PFSK-1 (cell line): ENCODE data around the gene NYAP2.

Source experiments
- FOXP2 ChIP-seq: optimal IDR thresholded peaks from 2 replicates; pipeline ENCODE3; 2011; ENCODE audit warnings: borderline replicate concordance, control low read depth, inconsistent platforms; ENCODE audit not compliant: insufficient read depth; ENCODE audit errors: extremely low read length, extremely low read depth
- POLR2AphosphoS5 ChIP-seq: IDR thresholded peaks from 2 replicates; pipeline ENCODE4 v1.6.1; 2012; ENCODE audit warnings: low read depth, mild to moderate bottlenecking, control low read depth, low read length, moderate library complexity
- REST ChIP-seq, 2 experiments: IDR thresholded peaks; 2 replicates each; pipeline versions ENCODE4 v1.6.1 to v1.8.0; 2011 to 2012; ENCODE audit warnings: low read depth in 2 of 2, low read length in 2 of 2, control low read depth in 1 of 2, inconsistent platforms in 1 of 2, mild to moderate bottlenecking in 1 of 2, moderate library complexity in 1 of 2; ENCODE audit not compliant: insufficient read depth in 1 of 2
- SIN3A ChIP-seq: IDR thresholded peaks from 2 replicates; pipeline ENCODE4 v1.6.1; 2012; ENCODE audit warnings: mild to moderate bottlenecking, low read length, moderate library complexity, borderline replicate concordance; ENCODE audit not compliant: insufficient read depth
- TAF1 ChIP-seq: IDR thresholded peaks from 2 replicates; pipeline ENCODE4 v1.6.1; 2012; ENCODE audit warnings: low read length, control low read depth, borderline replicate concordance; ENCODE audit not compliant: insufficient read depth

The NYAP2 gene

DNA sequence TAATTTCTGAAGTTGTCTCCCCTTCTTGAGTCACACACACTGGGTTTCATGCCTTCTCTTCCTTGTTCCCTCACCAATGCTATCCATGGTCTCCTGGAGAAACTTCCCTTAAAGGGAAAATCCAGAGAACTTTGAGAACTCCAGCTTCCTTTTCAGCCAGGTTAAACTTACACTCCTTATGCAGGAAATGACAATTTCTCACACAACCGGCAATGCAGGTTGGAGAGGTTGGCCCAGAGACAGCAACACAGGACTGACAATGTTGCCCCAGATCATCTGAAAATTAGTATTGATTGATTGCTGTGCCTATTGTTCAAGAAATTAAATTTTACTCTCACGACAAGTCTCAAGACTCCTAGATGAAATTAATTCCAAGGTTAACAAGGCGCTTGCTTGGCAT is 292.2 kb downstream of the NYAP2 start:
- no peak for TF ChIP-seq REST (IDR thresholded peaks at IDR 0.05; ENCODE audit: insufficient read depth in 1 of 2, low read depth in 2 of 2, low read length in 2 of 2)
- no peak for TF ChIP-seq FOXP2
- no peak for TF ChIP-seq POLR2AphosphoS5
- TF ChIP-seq TAF1: no peak
- no peak for TF ChIP-seq SIN3A

GRCh38 chr2:225693259-225693658 is 293.7 kb downstream of the NYAP2 start:
- no peak for TF ChIP-seq SIN3A
- TF ChIP-seq FOXP2: no peak
- TF ChIP-seq REST (IDR thresholded peaks at IDR 0.05; ENCODE audit: insufficient read depth in 1 of 2, low read depth in 2 of 2, low read length in 2 of 2): no peak
- TF ChIP-seq POLR2AphosphoS5: no peak
- TF ChIP-seq TAF1: no peak

DNA sequence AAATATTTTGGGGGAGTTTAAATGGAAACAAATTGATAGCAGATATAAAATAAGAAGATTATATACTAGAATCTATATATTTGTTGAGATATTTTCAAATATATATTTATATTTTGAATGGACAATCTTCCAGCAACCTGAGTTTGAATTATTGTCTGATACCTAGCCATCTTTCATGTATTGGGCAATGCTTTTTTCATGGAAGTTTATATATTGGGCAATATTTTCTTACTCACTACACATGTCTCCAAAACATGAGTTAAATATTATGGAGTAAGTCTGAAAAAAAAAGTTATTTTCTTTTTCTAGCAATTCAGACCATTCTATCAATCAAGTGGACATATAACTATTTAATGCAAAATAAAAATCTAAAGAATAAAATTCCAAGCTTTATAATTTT is 295.2 kb downstream of the NYAP2 start:
- no peak for TF ChIP-seq REST (IDR thresholded peaks at IDR 0.05; ENCODE audit: insufficient read depth in 1 of 2, low read depth in 2 of 2, low read length in 2 of 2)
- TF ChIP-seq SIN3A: no peak
- no peak for TF ChIP-seq FOXP2
- TF ChIP-seq TAF1: no peak
- no peak for TF ChIP-seq POLR2AphosphoS5

GRCh38 chr2:225697936-225698335 is 298.4 kb downstream of the NYAP2 start:
- TF ChIP-seq TAF1 (no peak), POLR2AphosphoS5 (no peak), SIN3A (no peak), REST (IDR thresholded peaks at IDR 0.05; ENCODE audit: insufficient read depth in 1 of 2, low read depth in 2 of 2, low read length in 2 of 2) (no peak), FOXP2 (no peak)
